ENCODE data around the gene ABCB11. TPM values are rescaled to one million over a fixed set of nuclear protein-coding genes. Genes with fewer than 3 reads are reported as not detected.

ABCB11 gene
- total RNA-seq, 1 experiment from 2014 or later, result 0.12 TPM

DNA sequence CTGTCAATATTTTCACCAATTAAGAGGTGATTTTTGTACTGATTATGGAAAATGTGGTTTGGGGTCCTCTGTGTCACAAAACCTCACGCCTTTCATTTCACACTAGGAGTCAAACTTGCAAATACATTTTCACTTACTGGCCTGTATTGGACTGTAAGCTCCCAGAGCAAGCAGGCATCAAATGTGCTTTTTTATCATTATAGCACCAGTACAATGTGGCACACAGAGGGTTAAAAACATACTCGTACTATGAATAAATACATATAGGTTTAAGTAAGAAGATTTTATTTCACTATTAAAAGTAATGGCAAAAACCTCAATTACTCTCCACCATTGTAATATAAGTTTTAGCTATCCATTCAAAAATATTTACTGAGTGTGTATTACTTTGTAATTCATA, 56.7 kb downstream of the ABCB11 start:
- intact Hi-C loops (cut with micrococcal nuclease), result no loop called here
- BruUV-seq (replicated peaks), result no TSS peak
- ATAC-seq (no peak), DNase-seq (ENCODE audit: low read depth, low spot score) (no peak)
- no peaks in the 10 kb centered on the region for H4K20me1 ChIP-seq (ENCODE audit: insufficient read depth)
- H2AFZ ChIP-seq (ENCODE audit: low read depth, low read length, poor library complexity, severe bottlenecking), result no peak overlapping the region
- no peaks in the 10 kb centered on the region for H3K9me3 ChIP-seq (ENCODE audit: control insufficient read depth in 1 of 2, insufficient read depth in 1 of 2, low read depth in 1 of 2, low read length in 2 of 2)
- H3K9me2 ChIP-seq (ENCODE audit: insufficient read depth), result no peaks in the 10 kb centered on the region
- 0 out of 4 replicates have a peak, but pooled peaks cover 0 to 4% of the 10 kb centered on the region in 2 experiments for H3K4me1 ChIP-seq (ENCODE audit: control insufficient read depth in 1 of 2, insufficient read depth in 2 of 2, low read length in 2 of 2)
- ChIA-PET POLR2A (no interaction called here), CTCF (interaction anchor here (1.0 kb wide), 1 partner anchor 10 kb away, joined by 4 read pairs; no protein-coding TSS in a partner anchor), RAD21 (ENCODE audit: low non-redundant PET in 1 of 2, low total read pairs in 2 of 2, uncharacterized antibody in 2 of 2, unreplicated experiment in 2 of 2) (no interaction called here)
- no peak overlapping the region for H3K9ac ChIP-seq (ENCODE audit: low read length)
- no peak overlapping the region for H3K27ac ChIP-seq (ENCODE audit: low read depth, low read length)
- no peak overlapping the region for H3K4me3 ChIP-seq (replicated peaks in 1 of 2; ENCODE audit: low read depth in 1 of 2, low read length in 2 of 2)
- TF ChIP-seq EZH2 (IDR thresholded peaks at IDR 0.05) (no peak), CEBPB (IDR thresholded peaks at IDR 0.05; ENCODE audit: low read depth) (no peak), ZNF274 (IDR thresholded peaks at IDR 0.05; ENCODE audit: low read depth, low read length) (no peak), FOSL1 (IDR thresholded peaks at IDR 0.05; ENCODE audit: low read depth) (no peak), SP1 (IDR thresholded peaks at IDR 0.05; ENCODE audit: low read depth) (no peak), REST (IDR thresholded peaks at IDR 0.05; ENCODE audit: low read depth) (no peak)
- H3K79me2 ChIP-seq (ENCODE audit: insufficient read depth, low read length), result no peaks in the 10 kb centered on the region
- no peaks in the 10 kb centered on the region for H3K27me3 ChIP-seq (ENCODE audit: insufficient read depth, low read length)
- no peak overlapping the region for H3K4me2 ChIP-seq (ENCODE audit: low read length)
- H3K36me3 ChIP-seq (ENCODE audit: control insufficient read depth in 1 of 2, insufficient read depth in 2 of 2, low read length in 2 of 2), result no peaks in the 10 kb centered on the region

DNA sequence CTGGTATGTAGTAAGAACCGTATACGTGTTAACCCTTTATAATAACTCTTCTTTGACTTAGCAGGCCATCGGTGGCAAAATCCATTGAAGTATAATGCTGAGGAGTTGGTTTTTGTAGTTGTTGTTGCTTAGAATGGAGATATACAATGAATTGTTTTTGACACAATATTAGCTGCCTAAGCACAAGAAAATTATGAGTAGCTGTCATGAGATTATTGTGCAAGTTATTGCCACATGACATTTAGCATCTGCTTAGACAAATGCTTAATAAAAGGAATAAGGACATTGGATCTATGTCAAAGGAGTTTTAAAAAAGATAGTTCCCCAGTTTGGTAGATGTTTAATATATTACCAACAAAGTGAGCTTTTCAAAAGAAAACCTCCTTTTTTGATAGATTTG, 59.9 kb downstream of the ABCB11 start:
- no peaks in the 10 kb centered on the region for H3K36me3 ChIP-seq (ENCODE audit: control insufficient read depth in 1 of 2, insufficient read depth in 2 of 2, low read length in 2 of 2)
- RAD21 ChIA-PET (ENCODE audit: low non-redundant PET in 1 of 2, low total read pairs in 2 of 2, uncharacterized antibody in 2 of 2, unreplicated experiment in 2 of 2), result no interaction called here
- H3K27me3 ChIP-seq (ENCODE audit: insufficient read depth, low read length), result no peaks in the 10 kb centered on the region
- no peak overlapping the region for H3K4me3 ChIP-seq (replicated peaks in 1 of 2; ENCODE audit: low read depth in 1 of 2, low read length in 2 of 2)
- no peaks in the 10 kb centered on the region for H4K20me1 ChIP-seq (ENCODE audit: insufficient read depth)
- no TSS peak for BruUV-seq (replicated peaks)
- POLR2A ChIA-PET, result no interaction called here
- no peak overlapping the region for H2AFZ ChIP-seq (ENCODE audit: low read depth, low read length, poor library complexity, severe bottlenecking)
- no peak for DNase-seq (ENCODE audit: low read depth, low spot score)
- no peaks in the 10 kb centered on the region for H3K9me2 ChIP-seq (ENCODE audit: insufficient read depth)
- intact Hi-C loops (cut with micrococcal nuclease), result no loop called here
- ATAC-seq, result no peak
- CTCF ChIA-PET, result no interaction called here
- no peak overlapping the region for H3K4me2 ChIP-seq (ENCODE audit: low read length)
- H3K9ac ChIP-seq (ENCODE audit: low read length), result no peak overlapping the region
- no peaks in the 10 kb centered on the region for H3K4me1 ChIP-seq (ENCODE audit: control insufficient read depth in 1 of 2, insufficient read depth in 2 of 2, low read length in 2 of 2)
- no peaks in the 10 kb centered on the region for H3K9me3 ChIP-seq (ENCODE audit: control insufficient read depth in 1 of 2, insufficient read depth in 1 of 2, low read depth in 1 of 2, low read length in 2 of 2)
- H3K79me2 ChIP-seq (ENCODE audit: insufficient read depth, low read length), result no peaks in the 10 kb centered on the region
- no peak overlapping the region for H3K27ac ChIP-seq (ENCODE audit: low read depth, low read length)
- TF ChIP-seq ZFX (IDR thresholded peaks at IDR 0.05) (no peak), JUND (IDR thresholded peaks at IDR 0.05) (no peak), FOSL1 (IDR thresholded peaks at IDR 0.05; ENCODE audit: low read depth) (no peak), SRF (IDR thresholded peaks at IDR 0.05; ENCODE audit: low read depth) (no peak), CTCF (IDR thresholded peaks at IDR 0.05 in 2 of 3, conservative IDR thresholded peaks at IDR 0.05 in 1 of 3; ENCODE audit: borderline replicate concordance in 1 of 3, insufficient read depth in 1 of 3, low read depth in 2 of 3, low read length in 2 of 3) (no peak), POLR2AphosphoS5 (IDR thresholded peaks at IDR 0.05; ENCODE audit: low read depth, low read length) (no peak), ZNF274 (IDR thresholded peaks at IDR 0.05; ENCODE audit: low read depth, low read length) (no peak), SIN3A (IDR thresholded peaks at IDR 0.05; ENCODE audit: low read depth) (no peak), POLR2A (IDR thresholded peaks at IDR 0.05; ENCODE audit: borderline replicate concordance, extremely low read depth, insufficient read depth, insufficient read length) (no peak)
- TF ChIP-seq, protein P1, sequence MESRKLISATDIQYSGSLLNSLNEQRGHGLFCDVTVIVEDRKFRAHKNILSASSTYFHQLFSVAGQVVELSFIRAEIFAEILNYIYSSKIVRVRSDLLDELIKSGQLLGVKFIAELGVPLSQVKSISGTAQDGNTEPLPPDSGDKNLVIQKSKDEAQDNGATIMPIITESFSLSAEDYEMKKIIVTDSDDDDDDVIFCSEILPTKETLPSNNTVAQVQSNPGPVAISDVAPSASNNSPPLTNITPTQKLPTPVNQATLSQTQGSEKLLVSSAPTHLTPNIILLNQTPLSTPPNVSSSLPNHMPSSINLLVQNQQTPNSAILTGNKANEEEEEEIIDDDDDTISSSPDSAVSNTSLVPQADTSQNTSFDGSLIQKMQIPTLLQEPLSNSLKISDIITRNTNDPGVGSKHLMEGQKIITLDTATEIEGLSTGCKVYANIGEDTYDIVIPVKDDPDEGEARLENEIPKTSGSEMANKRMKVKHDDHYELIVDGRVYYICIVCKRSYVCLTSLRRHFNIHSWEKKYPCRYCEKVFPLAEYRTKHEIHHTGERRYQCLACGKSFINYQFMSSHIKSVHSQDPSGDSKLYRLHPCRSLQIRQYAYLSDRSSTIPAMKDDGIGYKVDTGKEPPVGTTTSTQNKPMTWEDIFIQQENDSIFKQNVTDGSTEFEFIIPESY (IDR thresholded peaks at IDR 0.05; ENCODE audit: extremely low read depth, insufficient replicate concordance, low read length), result no peak

All from HCT116 (cell line).